ENCODE data around the gene PAX6.

Gene PAX6

DNA sequence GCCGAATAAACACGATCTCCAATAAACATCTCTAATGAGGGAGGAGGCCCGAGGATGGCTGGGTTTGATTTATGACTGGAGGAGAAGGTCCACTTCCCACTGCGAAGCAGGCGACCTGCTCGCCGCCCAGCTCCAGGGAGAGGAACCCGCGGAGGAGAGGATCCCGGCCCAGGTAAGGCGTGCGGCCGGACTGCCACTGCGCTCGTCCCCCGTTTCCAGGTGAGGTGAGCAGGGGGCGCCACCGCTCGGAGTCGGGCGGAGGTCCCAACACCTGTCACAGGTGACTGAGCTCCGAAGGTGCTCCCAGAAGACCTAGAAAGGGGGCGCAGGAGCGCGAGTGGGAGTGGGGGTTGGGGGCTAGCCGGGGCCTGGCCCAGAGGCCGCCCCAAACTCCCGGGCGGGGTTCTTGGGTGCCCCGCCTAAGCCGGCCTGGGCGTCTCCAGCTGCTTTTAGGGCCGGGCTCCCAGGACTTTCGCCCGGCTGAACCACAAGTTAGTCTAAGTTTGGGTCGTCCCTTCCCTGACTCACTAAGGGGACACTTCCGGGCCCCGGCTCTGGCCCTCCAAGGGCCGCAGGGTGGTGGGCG lies 5.4 kb upstream of the PAX6 start:
- ATAC-seq = no peak
- Mint-ChIP-seq H3K27ac (peak overlapping the region in 1 of 2 donors; percentile 89), H3K4me3 (peak overlapping the region; percentile 71 to 81), H3K27me3 (peaks cover 100% of the 10 kb centered on the region), H3K9me3 (no peaks in the 10 kb centered on the region), H3K4me1 (peaks cover 74% of the 10 kb centered on the region)
- no peak for DNase-seq

DNA sequence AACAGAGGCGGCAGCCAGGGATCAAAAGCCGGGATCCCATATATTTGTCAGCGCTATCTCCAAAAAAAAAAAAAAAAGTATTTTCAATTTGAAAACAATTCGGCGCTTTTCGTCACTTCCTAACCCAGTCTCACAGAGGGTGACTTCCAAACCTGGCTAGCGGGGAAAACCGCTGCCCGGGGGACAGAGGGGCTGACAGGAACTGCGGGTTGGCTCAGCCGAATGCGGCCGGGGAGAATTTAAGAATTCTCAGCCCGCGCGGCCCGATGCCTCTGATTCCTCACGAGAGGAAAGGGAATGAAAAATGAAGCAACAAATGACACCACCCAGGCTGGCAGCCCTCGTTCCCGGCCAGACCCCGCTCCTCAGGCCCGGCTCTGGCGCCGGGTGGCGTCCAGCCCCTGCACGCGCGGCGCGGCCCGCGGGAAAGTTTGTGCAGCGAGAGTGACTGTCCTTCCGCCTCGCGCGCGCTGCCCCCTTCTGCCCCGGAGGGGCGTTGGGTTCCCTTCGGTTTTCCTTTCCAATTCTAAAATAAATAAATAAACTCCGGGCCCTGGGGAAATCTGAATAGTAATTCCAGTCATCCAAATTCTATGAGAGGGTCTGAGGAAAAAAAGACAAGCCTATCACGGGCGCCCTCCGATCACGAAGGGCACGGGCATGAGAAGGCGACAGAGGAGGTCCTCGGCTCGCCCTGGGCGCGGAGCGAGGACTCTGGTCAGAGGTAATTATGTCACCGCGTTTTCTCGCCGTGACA lies 4.8 kb upstream of the PAX6 start:
- Mint-ChIP-seq H3K4me3 (peak overlapping the region; percentile 57 to 81), H3K27ac (peak overlapping the region in 1 of 2 donors; percentile 89), H3K9me3 (no peaks in the 10 kb centered on the region), H3K27me3 (peaks cover 100% of the 10 kb centered on the region), H3K4me1 (peaks cover 80% of the 10 kb centered on the region)
- no peak for ATAC-seq
- no peak for DNase-seq

DNA sequence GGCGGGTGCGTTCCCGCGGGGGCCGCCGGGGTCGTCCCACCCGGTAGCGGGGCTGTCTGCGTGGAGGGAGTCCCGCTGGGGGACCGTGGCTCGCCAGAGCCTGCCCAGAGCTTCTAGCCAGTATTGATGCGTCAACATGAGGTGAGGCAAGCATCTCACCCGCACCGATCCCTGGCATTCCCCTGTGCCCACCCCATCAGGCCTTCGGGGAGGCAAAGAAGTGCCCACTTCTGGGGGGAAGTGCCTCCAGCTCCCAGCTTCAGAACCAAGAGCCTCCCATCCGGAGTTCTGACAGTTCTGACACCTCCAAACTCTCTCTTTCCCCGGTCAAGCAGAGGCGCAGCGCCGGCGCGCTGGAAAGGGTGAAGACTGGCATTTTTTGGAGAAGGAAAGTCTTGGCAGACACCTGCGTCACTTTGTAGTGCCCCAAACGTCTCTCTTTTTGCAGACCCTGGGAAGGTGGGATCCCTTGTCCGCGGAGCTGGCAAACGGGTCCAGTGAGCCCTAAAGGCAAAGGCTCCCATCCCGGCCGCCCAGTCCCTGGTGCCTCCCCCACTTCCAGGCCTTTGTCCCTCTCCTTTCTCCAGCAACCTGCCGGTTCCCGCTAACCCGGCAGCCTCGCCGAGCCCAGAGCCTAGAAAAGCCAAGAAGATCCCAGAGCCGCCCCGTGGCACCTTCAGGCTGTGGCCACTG lies 3.2 kb upstream of the PAX6 start:
- peak overlapping the region; percentile 57 to 76 for H3K4me3 Mint-ChIP-seq
- peak overlapping the region in 1 of 2 donors; percentile 62 for H3K27ac Mint-ChIP-seq
- DNase-seq (no peak), ATAC-seq (no peak)
- H3K27me3 Mint-ChIP-seq = peaks cover 100% of the 10 kb centered on the region
- no peaks in the 10 kb centered on the region for H3K9me3 Mint-ChIP-seq
- peaks cover 80% of the 10 kb centered on the region for H3K4me1 Mint-ChIP-seq

DNA sequence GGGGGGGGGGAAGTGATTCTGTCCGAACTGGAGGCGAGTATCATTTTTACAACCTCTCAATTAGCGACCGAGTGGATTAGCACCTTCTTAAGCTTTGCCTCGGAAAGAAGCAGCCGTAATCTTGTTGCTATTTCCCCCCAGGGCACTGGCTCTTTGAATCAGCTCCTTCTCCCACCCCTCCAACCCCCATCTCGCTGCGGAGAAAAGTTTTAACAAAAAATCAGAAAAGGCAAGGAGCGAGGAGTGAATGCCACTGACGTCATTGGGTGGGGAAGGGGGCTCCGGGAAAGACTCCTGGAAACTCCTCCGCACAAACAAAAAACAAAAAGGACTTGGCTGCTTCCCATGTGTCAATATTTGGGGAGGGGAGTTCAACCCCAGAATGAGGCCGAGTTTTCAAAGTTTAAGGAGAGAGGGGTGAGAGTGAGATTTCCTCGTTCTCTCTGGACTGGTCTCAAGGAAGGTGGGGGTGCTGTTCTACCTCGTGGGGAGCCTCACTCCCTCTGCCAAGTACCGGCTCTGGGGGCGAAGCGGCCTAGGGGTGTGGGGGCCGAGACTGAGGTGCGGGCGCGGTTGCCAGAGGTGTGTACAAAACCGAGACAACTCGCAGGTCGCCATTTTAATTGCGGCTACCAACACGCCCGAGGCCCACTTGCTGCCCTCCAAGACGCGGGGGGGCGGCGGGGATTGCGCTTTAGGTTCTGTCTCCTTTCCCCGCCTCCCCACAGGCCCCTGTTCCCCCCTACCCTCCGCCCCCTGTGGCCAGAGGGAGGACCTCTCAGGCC lies 2.5 kb upstream of the PAX6 start:
- H3K27me3 Mint-ChIP-seq = peaks cover 100% of the 10 kb centered on the region
- ATAC-seq = no peak
- no peak overlapping the region for H3K27ac Mint-ChIP-seq
- peak overlapping the region; percentile 71 to 90 for H3K4me3 Mint-ChIP-seq
- H3K9me3 Mint-ChIP-seq = no peaks in the 10 kb centered on the region
- DNase-seq = no peak
- H3K4me1 Mint-ChIP-seq = peaks cover 85% of the 10 kb centered on the region

DNA sequence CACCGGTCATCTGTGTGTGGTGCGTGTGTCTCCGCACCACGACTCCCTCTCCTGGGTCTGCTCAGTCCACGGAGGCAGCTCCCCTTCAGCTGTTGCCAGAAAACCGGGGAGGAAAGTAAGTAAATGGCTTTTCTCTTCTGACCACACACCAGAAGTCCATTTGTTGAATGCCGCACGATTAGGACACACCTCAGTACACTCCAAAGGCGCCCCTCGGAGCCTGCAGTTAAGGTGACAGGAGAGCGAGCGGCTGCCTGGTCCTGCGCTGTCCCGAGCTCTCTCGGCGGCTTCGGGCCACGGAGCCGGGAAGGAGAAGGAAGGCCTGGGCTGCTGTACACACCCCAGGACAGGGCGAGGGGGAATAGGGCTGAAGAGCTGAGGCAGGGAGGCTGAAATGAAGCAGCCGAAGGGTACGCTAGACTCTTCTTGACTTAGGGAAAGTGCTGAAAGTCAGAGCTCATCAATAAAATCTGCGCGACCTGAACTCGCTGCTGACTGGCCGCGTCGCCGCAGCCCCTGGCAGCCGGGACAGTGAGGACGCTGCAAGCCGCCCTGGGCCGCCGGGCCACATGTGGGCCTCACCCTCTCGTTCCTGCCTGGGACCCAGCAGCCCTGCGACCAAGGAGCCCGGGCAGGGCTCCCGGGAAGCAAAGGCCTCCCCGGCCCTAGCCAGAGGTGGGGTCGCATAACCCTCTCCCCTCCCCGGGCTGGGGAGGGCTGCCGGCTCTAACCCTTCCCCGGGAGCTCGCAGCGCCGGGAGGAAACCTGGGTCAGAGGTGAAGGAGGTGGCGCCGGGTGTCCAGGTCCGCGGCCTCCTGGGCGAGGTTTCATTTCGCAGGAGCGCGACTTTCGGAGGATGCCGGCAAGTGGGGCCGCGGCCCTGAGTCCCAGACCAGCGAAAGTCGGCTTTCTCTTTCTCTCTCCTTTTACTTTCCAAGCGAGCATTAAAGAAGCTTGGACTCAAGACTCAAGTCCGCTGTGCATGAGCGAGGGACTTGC lies 1.6 kb upstream of the PAX6 start:
- Mint-ChIP-seq H3K4me3 (peak overlapping the region; percentile 81 to 90), H3K4me1 (peaks cover 82% of the 10 kb centered on the region), H3K27ac (no peak overlapping the region), H3K9me3 (no peaks in the 10 kb centered on the region), H3K27me3 (peaks cover 100% of the 10 kb centered on the region)
- DNase-seq = no peak
- no peak for ATAC-seq

DNA sequence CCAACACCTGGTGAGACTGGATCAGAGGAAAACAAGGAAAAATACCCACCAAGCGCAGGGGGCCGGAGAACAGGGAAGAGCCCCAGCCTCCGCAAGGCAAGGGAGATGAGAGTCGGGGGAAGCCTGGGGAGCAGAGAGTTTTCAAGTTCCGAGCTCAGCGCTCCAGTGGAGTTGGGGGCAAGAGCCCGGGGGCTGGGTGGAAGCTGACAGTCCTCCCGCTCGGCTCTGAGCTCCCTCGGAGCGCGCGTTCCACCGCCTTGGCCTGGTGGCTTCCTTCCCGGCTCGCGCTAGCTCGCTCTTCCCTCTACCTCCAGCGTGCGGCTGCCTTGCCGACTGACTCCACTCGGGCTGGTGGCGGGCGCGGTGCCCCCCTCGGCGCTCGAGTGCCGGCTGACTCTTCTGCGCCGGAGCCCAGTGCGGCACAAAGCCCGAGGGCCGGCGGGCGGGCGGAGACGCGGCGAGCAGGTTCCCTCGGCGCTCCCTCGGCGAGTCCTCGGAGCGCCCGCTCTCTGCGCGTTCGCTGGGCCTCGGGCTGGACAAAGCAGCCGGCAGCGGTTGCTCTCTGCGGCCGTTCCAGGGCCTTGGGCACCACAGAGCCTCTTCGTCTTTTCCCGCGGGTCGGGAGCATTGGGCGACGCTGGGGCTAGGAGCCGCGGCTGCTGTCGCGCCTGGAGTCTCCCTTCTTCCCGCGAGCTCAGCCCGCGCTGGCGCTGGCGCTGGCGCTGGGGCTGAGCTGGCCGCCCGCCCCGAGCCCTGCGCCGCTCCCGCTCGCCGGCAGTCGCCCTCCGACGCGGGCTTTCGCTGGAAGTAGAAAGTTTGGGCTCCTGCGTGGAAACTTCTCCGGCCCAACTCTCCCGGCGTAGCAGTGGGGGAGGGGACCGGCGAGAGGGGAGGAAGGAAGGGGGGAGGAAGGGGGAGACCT lies 1.0 kb downstream of the PAX6 start:
- DNase-seq = no peak
- H3K27ac Mint-ChIP-seq = peak overlapping the region in 1 of 2 donors; percentile 71
- ATAC-seq = no peak
- H3K27me3 Mint-ChIP-seq = peaks cover 100% of the 10 kb centered on the region
- H3K4me3 Mint-ChIP-seq = peak overlapping the region; percentile 77 to 84
- H3K4me1 Mint-ChIP-seq = peaks cover 67% of the 10 kb centered on the region
- no peaks in the 10 kb centered on the region for H3K9me3 Mint-ChIP-seq

DNA sequence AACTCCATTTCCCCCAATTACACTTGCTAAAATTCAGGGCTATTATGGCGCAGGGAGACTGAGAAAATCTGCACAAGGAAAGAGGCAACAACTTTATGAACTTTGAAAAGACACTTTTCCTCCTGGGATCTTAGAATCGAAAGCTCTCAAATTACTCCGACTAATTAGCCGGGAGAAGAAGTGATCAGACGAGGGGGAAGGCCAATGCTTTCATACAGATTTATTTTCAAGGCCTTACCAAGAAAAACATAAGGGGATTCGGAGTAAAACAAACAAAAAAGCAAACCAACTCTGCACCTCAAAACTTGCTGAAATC lies 1.6 kb downstream of the PAX6 start:
- H3K9me3 Mint-ChIP-seq = no peaks in the 10 kb centered on the region

DNA sequence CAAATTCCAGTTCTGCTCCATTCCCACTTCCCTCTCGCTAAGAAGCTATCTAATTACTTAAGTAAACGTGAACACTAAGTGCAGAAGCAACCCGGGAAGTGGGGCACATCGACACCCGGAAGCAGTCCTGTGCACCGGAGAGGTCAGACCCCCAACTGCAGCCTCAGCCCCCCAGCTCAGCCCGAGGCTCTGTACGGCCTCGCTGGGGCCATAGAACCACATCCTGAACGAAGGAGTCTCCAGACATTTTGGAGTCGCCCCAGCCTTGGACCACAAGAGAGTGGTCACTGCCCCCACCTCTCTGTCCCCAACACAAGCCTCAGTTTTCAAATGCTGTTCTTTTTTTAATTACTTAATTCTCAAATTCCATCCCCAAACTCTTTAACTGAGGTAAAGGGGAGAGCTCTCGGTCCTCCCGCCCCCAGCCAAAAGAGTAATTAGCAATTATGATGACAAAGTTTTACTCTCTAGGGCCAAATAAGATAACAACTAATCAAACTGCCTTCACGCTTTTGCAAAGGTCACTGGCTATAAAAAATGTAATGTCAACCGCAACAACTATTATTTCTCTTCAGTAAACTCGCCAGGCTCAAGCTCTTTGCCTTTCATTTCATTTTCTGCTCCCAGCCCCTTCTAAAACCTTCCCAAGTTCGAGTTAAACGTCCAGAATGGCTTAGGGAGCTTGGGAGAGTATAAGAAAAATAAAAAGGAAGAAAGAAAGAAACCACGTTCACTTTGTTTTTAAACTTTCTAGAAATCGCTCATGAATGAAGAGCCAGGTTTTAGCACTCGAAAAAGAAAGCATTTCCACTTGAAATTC lies 2.2 kb downstream of the PAX6 start:
- Mint-ChIP-seq H3K9me3 (no peaks in the 10 kb centered on the region), H3K27ac (no peak overlapping the region), H3K27me3 (peaks cover 100% of the 10 kb centered on the region), H3K4me3 (peak overlapping the region; percentile 77 to 82), H3K4me1 (peaks cover 67% of the 10 kb centered on the region)
- DNase-seq (no peak), ATAC-seq (no peak)

More for the DNA sequence above, 1.6 kb downstream of the PAX6 start:
- peaks cover 66% of the 10 kb centered on the region for H3K4me1 Mint-ChIP-seq
- peak overlapping the region in 1 of 2 donors; percentile 71 for H3K27ac Mint-ChIP-seq
- ATAC-seq (no peak), DNase-seq (no peak)
- H3K4me3 Mint-ChIP-seq = peak overlapping the region; percentile 77 to 82
- H3K27me3 Mint-ChIP-seq = peaks cover 100% of the 10 kb centered on the region

DNA sequence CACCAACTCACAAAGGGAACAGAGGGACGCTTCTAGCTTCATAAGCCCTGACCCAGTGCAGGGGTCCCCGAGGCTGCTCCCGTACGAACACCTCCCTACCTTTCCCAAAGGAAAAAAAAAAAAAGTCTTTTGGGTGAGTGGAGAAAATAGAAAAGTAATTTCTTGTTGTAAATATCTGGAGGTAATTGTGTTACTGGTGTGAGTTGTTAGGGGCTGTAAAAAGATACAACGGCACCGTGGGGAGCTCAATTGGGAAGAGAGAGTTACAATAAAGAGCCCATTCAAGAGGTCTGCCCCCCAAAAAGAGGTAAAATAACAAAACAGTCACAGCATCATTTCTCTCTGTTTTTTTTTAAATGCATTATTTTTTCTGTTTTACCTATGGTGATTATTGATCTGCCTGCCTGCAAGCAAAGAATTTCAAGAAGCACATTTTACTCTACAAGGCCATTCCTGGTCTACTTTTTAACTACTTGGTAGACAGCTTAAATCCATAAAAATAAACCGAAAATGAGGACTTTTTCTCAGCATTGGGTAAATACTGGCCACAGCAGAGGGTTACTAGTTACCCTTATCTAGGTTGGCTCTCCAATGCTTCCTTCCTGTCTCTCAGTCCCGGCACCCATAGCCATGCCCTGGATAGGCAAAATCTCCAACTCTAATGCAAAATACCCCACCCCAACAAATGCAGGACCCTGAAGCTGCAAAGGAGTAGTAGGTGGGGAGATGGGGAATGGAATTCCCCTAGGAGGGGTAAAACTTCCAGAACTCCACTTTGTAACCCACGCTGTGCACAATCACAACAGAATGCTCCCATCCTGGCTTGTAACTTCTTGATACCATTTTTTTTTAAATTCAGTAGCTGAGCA lies 3.1 kb downstream of the PAX6 start:
- no peak overlapping the region for H3K27ac Mint-ChIP-seq
- DNase-seq = no peak
- peaks cover 70% of the 10 kb centered on the region for H3K4me1 Mint-ChIP-seq
- H3K27me3 Mint-ChIP-seq = peaks cover 100% of the 10 kb centered on the region
- ATAC-seq = no peak
- no peaks in the 10 kb centered on the region for H3K9me3 Mint-ChIP-seq
- H3K4me3 Mint-ChIP-seq = no peak overlapping the region

DNA sequence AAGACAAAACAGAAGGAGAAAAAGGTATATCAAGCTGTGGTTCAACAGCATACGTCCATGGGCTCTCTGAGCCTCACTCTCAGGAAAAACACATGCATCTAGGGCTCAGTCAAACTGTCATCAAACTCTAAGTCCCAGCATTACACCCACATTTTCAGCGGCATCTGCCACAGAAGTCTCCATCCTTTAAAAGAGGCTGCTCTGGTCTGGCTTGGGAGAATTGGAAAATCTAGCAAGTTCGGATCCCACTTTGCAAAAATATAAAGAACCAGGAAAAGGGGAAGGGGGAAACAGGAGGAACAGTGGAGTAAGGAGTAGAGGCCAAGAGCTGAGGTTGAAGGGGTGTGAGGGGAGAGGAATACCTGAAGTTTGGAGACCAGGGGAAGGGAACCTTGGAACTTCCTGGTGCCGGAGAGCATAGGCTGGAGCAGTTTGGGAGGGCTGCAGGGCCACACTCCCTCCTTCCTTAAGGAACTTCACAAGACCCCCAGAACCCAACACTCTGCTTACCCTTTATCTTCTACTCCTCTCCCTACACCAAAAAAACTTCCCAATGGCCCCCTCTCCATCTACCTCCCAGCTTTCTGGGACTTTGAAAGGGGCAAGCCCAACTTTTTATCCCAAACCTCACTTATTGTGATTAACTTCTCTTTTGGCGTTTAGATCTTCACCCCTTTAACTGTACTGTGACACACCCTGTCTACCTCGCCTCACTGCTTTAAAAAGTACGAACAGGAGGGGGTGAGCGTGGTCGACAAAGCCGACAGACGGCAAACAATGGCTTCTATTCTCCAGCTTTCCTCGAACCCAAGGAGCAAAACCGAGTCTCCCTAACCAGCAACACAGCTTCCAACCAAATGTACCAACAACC lies 4.0 kb downstream of the PAX6 start:
- no peak overlapping the region for H3K27ac Mint-ChIP-seq
- peaks cover 100% of the 10 kb centered on the region for H3K27me3 Mint-ChIP-seq
- DNase-seq (no peak), ATAC-seq (no peak)
- no peak overlapping the region for H3K4me3 Mint-ChIP-seq
- peaks cover 69% of the 10 kb centered on the region for H3K4me1 Mint-ChIP-seq
- no peaks in the 10 kb centered on the region for H3K9me3 Mint-ChIP-seq

DNA sequence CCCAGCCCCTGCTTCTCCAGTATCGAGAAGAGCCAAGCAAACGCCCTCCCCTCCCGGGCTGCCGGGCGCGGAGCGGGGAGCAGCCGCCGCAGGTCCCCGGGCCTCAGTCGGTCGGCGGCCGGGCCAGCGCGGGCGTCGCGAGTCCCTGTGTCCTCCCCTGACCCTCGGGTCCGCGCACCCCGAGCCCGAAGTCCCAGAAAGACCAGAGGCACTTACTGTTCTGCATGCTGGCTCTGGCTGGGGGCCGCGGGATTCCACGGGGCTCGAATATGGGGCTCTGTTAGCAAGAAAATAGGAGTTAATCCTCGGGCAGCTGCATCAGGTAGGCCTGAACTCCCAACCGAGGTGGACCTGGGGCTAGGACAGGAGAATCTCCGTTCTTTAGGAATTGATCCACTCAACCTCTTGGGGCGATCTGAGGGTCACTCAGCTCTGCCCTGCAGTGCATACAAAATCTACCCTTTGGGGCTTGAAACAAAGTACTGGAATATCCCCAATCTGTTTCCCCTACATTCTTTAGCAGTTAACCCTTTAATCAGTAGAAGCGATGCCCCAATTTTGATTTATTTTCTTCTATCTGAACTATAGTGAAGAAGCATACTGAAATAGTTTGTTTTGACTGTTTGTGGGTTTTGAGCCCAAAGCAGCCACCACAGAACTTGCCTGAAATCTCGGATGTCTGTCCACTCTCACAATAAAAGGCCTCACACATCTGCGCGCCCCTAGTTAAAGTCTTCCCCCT lies 4.8 kb downstream of the PAX6 start:
- ATAC-seq = no peak
- H3K4me3 Mint-ChIP-seq = no peak overlapping the region
- no peak overlapping the region for H3K27ac Mint-ChIP-seq
- peaks cover 62% of the 10 kb centered on the region for H3K4me1 Mint-ChIP-seq
- no peak for DNase-seq
- peaks cover 0 to 4% of the 10 kb centered on the region in 2 donors for H3K9me3 Mint-ChIP-seq
- H3K27me3 Mint-ChIP-seq = peaks cover 99% of the 10 kb centered on the region
